NCI-H2196 (cell line): ENCODE data around the gene NGF.
"Not testable (repeated sequence)": the region's sequence is repeated elsewhere in the genome, so short reads cannot be mapped to it uniquely, and the experiment has no call there.

ENCODE experiments used
- DNase-seq: peaks from one replicate; lab custom pipeline; 2025; ENCODE audit not compliant: unreplicated experiment; lab: John Stamatoyannopoulos, UW

NGF gene

DNA sequence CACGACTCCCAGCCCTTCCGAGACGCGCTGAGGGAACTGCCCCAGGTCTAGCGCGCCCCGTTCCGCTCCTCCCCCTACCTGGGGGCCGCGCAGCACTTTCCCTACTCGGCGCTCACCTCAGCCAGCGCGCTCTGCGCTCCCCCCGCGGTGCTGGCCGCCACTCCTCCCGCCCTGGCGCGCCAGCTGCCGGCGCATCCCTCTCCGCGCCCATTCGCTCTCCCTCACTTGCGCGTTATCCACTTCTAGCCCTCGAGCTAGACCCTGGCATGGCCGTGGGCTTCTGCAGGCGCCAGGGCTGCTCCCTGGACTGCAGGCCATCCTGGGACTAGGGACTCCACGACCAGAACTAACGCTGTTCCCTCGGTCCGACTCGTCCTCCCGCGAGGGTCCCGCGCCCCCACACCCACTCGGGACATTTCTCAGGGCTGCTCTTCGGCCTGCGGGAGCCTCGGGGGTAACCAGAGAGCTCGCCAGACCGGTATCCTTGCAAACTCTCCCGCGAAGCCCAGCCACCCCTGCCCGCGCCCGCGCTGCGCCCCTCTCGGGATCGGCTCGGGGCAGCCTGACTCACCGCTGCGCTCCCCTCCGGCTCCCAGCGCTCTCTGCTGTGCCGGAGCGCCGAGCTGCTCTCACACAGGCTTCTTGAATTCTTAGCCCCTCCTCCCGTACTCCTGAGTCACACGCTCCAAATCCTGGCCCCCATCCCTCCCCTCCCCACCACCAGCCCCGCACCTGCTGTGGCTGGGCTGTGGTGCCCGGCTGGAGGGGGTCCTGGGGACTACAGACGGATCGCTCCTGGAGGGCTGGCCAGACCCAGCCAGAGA lies at the start of gene NGF:
NGF (minus strand) TSS at position 617 of the 824 bp plus-strand sequence. CDS start 51,454 bp downstream, outside the sequence.
- no peak for DNase-seq

DNA sequence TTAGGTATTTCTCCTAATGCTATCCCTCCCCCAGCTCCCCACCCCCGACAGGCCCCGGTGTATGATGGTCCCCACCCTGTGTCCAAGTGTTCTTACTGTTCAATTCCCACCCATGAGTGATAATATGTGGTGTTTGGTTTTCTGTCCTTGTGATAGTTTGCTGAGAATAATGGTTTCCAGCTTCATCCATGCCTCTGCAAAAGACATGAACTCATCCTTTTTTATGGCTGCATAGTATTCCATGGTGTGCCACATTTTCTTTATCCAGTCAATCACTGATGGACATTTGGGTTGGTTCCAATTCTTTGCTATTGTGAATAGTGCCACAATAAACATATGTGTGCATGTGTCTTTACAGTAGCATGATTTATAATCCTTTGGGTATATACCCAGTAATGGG lies 45.4 kb upstream of the NGF start:
- DNase-seq: not testable (repeated sequence)

DNA sequence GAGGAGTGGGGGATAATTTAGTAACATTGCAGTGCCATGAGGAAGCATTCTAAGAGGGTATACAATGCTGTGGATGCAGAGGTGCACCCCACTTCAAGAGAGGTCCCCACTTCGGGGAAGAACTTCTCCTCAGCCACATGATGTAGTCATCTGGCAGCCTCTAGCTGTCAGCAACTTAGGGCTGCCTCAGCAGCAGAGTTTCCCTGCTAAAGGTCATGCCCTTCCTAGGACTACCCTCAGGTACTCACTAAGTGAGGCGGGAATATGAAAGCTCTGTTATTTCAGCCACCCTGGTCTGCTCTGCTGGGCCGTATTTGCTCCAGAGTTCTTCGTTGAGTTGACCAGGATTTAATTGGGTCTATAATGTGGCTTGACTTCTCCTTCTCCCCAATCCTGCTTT lies 41.9 kb upstream of the NGF start:
- DNase-seq: no peak

DNA sequence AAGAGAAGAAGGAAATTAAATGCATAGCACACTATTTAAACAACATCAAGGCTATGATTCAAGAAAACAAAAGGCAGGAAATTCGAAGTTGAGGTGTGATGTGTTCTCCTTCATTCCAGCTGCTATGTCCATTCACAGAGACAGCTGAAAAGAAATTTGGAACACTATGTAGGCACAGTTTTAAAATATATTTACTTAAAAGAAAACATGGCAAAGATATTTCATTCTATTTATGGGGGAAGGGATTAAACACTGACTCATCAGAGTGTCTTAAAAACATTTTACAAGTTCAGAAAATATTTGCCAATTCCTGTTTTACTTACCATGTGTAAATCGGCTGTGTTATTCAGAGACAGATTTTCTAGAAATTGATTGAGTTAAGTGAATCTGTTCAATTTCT lies 39.4 kb upstream of the NGF start:
- no peak for DNase-seq

DNA sequence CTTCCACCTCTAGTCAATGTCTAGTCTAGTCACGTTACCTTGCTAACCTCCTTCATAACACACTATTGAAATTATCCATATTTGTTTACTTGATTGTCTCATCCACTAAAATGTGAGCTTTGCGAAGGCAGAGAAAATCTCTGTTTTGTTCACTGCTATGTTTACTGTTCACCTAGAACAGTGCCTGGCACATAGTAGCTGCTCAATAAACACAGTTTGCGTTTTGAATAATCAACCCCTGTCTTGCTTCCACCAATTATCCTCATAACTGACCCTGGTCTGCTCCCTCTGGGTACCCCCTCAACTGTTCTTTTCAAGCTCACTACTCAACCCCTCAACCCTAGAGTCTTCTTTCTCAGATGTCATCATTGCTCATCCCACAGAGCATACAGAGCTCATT lies 36.5 kb upstream of the NGF start:
- no peak for DNase-seq

DNA sequence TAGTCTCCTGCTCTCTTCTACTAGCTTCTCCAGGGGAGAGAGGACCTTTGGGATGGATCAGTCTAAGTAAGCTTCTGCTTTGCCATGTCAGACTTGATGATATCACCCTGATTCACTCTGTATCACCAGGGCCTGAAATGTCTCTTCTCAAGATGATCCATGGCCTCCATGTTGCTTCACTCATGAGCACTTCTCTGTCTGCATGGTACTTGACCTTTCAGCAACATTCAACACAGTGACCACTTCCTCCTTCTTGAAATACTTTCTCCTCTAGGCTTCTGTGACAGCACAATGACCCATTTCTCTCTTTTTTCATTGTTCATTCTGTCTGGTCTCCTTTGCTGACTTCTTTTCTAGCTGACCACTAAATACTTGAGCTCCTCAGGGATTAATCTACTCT lies 35.3 kb upstream of the NGF start:
- DNase-seq: no peak

DNA sequence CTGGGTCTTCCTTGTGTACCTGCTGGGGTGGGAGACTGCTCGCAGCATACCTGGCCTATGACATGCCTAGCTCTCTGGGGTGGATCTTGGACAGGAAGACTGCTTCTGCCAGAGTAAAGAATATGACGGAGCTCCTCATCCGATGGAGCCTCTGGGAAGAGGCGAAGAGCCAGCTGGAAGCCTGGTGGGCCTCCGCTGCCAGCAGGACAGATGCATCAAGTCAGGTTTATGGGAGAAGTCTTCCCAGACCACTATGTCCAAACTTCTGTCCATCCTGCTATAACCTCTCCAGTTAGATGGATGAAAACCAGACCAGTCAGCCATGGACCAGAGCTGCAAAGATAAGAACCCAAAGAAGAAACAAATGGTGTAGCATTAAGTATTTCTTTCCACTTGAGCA lies 27.7 kb upstream of the NGF start:
- no peak for DNase-seq

DNA sequence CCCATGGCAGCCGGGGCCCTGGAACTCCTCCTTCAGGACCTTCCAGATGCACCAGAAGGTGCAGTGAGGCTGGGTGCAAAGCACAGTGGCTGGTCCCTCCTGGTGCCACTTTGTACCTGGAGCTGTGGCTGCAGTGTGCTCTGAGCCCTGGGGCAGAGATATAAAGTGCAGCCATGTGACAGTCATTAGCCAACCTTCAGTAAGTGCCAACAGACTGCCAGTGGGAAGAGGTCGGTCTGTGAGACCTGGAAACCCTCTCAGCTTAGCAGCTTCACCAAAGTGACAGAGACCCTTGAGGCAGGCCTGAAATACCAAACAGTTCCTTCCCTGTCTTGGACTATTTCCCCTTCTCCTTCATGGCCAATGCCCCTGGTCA lies 26.7 kb upstream of the NGF start:
- no peak for DNase-seq

DNA sequence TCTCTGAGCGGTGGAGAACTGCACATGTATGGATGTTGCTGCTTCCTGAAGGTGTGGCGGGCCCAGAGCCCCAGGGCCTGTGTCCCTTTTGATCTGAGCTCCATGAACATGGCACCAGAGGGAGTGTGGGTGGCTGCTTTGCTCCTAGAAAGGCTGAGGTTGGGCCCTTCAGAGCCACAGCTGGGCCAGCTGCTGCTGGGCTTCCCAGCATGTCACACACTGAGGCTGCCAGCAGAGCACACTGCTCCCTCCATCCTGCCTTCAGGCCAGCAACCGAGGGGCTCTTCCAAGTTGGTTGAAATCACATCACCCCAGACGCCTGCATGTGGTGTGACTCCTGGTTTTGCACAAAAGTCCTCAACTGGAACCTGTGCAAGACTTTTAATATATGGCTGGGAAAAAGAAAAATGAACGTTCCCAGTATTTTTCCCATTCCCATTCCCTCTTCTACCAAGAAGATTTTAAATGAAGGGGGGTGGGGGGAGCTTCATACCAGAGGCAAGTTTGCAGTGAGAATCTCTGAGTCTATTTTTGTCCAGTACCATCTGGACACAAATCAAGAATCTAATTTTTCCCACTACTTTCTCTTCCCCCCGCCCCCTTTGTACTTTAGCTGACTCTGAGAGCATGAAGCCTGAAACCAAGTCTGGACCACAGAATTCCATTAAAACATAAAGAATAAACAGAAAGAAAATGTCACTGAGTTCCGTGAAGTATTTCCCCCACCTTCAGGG lies 26.2 kb upstream of the NGF start:
- DNase-seq: no peak

DNA sequence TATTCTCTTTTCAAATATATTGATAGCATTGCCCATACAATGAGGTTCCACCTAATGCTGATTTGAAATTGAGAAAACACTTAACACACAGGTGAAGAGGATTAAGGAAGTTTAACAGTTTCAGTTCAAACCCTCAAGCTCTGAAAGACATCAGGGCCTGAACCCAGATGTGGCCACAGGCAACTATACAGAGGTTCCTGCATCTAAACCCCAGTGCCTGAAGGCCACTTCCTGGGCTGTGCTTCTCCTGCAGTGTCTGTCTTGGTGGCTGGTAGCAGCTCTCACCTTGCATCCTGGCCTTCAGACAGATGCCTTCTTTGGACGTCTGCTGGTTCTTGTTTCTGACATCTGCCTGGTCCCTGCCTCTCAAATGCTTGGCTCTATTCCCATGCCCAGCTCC lies 25.1 kb upstream of the NGF start:
- no peak for DNase-seq

DNA sequence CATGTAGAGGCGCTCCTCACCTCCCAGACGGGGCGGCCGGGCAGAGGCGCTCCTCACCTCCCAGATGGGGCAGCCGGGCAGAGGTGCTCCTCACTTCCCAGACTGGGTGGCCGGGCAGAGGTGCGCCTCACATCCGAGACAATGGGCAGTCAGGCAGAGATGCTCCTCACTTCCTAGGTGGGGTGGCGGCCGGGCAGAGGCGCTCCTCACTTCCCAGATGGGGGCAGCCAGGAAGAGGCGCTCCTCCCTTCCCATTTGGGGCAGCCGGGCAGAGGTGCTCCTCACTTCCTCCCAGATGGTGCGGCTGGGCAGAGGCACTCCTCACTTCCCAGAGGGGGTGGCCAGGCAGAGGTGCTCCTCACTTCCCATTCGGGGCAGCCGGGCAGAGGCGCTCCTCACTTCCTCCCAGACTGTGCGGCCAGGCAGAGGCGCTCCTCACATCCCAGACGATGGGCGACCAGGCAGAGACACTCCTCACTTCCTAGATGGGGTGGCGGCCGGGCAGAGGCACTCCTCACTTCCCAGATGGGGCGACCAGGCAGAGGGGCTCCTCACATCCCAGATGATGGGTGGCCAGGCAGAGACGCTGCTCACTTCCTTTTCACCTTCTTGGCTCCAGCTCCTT lies 22.6 kb upstream of the NGF start:
- DNase-seq: not testable (repeated sequence)

DNA sequence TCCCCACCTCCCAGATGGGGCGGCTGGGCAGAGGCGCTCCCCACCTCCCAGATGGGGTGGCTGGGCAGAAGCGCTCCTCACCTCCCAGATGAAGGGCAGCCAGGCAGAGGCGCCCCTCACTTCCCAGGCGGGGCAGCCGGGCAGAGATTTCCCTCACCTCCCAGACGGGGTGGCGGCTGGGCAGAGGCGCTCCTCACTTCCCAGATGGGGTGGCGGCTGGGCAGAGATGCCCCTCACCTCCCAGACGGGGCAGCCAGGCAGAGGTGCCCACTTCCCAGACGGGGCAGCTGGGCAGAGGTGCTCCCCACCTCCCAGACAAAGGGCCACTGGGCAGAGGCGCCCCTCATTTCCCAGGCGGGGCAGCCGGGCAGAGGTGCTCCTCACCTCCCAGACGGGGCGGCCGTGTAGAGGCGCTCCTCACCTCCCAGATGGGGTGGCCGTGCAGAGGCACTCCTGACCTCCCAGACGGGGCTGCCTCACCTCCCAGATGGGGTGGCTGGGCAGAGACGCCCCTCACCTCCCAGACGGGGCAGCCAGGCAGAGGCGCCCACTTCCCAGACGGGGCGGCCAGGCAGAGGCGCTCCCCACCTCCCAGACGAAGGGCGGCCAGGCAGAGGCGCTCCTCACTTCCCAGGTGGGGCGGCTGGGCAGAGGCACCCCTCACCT lies 21.9 kb upstream of the NGF start:
- DNase-seq: not testable (repeated sequence)

DNA sequence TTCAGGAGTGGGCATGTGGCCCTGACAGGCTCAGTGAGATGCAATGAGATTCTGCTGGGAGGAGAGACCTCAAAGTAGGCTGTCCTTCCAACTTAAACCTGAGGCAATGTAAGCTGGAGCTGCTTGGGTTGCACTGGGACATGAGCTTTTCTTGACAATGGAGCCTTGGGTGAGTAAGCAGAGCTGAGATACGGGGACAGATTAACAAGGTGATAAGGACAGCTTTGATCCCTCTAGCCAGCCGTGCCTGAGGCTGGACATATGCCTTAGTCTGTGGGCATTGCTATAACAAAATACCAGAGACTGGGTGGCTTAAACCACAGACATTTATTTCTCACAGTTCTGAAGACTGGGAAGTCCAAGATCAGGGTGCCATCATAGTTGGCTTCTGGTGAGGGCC lies 18.3 kb upstream of the NGF start:
- DNase-seq: no peak

DNA sequence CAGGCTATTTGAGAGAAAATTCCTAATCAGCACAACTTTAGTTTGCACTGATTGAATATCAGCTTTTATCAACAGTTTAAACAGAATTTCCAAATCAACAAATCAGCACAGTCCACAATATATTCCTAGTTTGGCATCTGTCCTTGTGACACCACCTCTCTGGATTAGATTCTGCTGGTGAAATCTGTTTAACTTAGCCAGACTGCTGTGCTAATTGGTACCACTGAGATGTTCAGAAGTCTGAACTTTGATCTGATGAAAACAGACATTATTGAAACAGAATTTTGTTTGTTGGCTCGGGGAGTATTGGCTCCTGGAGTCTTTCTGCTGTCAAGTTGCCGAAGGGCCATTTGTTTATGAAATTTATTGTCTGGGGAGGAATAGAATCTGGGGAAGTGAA lies 17.0 kb upstream of the NGF start:
- no peak for DNase-seq

DNA sequence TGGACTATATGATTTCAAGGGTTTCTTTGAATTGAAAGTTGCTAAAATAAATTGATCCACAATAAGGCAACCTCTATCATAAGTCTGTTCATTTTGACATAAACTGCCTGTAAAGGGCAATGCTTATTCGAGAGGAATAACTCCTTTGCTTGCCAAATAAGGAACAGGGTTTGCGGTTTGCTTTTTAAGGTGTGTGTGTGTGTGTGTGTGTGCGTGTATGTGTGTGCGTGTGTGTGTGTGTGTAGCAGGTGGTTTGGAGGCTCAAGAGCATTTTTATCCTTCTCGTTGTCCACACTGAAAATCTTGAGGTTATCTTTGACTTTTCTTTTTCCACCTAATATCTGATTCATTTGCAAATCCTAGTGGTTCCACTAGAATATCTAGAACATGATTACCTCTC lies 13.1 kb upstream of the NGF start:
- DNase-seq: no peak

DNA sequence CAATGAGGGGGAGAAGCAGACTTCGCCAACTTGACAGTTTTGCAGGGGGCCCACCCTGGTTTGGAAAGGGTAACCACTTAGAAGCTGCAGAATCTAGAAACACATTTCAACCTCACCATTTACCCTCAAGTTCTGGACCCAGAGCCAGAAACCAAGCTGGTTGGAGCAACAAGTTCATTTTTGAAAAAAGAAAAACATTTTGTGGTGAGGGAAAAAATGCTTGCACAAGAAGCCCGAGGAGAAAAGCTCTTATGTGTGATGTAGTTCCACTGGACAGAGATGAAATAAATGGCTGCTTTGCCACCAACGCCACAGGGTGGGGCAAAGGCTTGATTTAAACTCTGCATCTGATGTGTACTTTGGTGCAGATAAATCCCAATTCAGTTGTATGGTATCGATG lies 10.6 kb upstream of the NGF start:
- DNase-seq: no peak

DNA sequence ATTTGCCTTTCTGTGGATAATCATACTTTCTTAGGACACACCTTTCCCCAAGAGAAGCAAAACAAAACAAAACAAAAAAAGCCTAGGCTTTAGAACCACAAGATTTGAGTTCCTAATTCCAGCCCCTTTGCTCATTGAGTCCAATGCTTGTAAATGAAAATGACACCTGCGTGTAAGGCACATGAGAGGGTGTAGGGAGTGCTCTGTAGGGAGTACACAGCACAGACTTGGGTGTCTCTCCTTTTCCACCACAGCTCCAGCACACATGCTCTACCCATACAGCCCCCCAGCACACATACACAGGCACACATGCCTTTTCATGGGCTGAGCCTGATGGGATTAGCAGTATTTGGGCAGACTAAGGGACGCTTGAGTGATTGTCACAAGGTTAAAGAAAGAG lies 9.2 kb upstream of the NGF start:
- no peak for DNase-seq

DNA sequence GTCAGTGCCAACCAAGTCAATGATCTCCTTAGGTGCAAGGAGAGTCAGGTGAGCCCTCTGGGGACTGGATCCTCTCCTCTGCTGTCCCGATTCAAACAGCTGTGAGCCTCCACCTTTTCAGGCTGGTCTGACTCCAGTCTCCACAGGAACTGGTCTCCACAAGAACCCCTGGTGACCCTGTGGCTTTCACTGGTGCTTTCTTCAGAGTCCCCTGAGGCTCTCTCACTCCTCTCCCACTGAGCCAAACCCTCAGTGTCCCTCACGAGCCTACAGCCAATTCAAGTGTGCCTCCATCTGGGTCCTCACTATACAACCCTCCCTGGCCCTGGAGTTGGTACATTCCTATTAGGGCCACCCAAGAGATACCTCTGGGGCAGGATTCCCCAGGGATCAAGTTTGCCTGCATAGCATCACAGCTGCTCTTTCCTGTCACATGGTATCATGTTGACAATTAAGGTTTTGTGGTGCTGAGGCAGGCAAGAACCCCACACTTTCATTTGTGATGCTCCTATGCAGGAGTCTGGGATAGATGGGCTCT lies 5.2 kb upstream of the NGF start:
- no peak for DNase-seq

DNA sequence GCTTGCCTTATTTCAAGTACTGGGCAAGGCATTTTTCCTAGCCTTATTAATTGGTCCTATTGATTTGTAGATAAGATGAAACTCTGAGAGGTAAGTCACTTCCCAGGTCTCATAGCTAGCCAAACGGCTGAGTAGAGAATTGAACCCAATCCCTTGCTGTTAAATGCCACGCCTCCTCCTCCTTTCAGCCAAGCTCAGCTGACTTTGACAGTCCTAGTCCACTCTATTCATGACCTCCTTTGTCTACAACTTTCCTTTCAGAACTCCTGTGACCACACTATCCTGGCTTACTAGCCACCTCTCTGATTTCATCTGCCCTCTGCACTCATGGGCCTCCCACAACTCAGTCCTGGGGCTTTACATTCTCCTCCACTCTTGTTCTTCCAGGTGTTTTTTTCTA lies 3.9 kb upstream of the NGF start:
- no peak for DNase-seq

DNA sequence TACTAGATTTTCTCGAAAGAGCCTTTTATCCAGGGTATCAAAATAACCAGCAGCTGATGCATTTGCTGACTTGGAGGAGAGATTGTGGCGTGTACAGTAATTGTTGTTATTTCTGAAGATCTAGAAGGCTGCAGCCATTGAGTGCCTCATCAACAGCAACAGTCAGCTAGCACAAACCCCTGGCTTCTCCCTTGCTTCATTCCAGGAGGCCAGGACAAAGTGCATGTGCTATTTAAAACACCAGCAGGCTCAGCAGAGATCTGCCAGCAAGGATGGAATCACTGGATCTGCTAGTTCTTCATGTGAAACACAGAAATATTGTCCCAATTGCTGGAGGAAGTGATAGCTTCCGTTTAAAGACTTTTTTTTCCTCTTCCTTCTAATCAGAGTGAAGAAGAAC lies 2.8 kb upstream of the NGF start:
- DNase-seq: no peak

DNA sequence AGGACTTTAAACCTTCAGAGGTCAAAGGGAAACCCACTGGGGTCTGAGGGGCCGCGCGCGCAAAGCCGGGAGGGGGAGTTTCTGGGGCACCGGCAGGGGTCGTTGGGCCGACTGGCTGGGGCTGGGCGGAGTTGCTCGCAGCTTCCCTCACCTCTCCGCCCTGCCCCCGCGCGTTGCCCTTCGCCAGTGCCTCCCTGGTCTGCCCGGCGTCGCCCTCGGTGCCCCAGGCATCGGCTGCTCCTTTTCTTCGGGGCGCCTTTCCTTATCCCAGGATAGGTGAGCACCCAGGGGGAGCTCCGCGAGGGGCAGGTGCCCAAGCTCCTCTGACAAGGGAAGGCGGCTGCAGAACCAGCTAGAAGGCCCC lies 390 bp upstream of the NGF start:
- no peak for DNase-seq

DNA sequence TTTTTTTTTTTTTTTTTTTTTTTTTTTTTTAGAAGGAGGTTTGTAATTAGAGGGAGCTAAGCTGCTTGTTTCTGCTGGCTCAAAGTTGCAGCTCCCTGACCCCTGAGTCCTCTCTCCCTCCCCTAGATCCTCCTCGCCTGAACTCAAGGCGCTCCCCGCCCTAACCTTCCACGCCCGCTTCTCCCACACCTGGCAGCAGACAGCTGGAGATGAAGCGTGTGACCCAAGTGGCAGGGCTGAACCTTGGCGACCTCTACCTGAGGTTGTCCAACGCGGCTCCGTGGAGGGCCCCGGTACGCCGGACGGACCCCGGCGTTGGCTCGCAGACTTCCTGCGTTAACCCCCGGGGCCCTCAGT lies 795 bp downstream of the NGF start:
- no peak for DNase-seq
